AG04449 (cell line): ENCODE measurements around the gene WDR76.

Experiments
- CTCF ChIA-PET: fragments of 350-600 bp; formaldehyde crosslinking; extraction: SDS; loops from one replicate; lab custom pipeline; 2021; ENCODE audit warnings: antibody characterized with exemption; lab: Yijun Ruan, JAX
- POLR2A ChIA-PET: fragments of 400-600, 350-600 bp; formaldehyde crosslinking; extraction: SDS; loops from one replicate; lab custom pipeline; 2020; ENCODE audit warnings: antibody characterized with exemption, inconsistent platforms; lab: Yijun Ruan, JAX
- DNase-seq: peaks from one replicate; pipeline ENCODE4 v3.0.0-alpha.2; 2010; ENCODE audit warnings: low read depth, low spot score
- H3K4me3 ChIP-seq: 2 replicates; pipeline ENCODE4 v1.5.1; 2011; ENCODE audit warnings: low read depth, mild to moderate bottlenecking, control low read depth, low read length
- TF ChIP-seq, protein P1 (sequence below): IDR thresholded peaks from one replicate; pipeline ENCODE4 v1.5.1; 2011; ENCODE audit warnings: mild to moderate bottlenecking, moderate library complexity, low read length, control low read depth, inconsistent platforms; ENCODE audit not compliant: insufficient read depth; ENCODE audit errors: missing control alignments

WDR76 gene

DNA sequence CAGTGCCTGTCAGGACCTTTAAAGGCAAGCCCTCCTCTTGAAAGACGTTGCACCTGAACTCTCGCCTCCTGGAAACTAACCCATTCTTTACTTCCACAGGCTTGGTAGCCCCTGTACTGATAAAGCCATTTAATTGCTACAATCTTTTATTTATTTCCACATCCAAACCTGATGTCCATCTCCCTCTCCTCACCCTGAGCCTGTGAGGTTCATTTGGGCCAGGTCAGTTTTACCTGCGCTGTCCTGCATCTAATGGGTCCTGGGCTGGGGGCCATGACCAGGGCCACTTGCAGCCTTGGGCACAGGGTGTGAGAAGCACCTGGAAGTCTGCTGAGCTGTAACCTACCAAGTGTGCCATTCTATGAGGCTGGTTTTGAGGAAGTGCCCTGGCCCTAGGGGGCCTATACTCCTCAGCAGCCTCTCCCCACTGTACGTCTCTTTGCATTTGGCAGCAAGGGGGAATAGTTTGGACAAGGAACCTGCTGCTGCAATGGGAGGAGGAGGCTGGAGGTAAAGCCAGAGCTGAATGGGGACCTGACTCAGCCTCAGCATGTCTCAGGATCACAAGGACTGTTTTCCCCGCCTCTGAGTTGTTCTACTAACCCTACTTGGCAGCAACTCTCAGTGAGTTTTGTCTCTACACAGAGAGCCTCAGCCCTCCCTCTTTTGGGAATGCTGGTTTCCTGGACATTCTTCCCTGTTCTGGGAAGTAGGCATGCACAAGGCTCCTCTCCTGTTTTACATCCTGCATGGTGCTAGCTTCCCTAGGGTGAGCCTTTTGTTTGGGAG is 53.8 kb downstream of the WDR76 start:
- ChIA-PET CTCF (interaction anchor here (0.7 to 12.7 kb wide), 11 partner anchors 10 to 340 kb away, joined by 3 to 84 read pairs (median 6); no protein-coding TSS in a partner anchor), POLR2A (no interaction called here)
- TF ChIP-seq, protein P1, sequence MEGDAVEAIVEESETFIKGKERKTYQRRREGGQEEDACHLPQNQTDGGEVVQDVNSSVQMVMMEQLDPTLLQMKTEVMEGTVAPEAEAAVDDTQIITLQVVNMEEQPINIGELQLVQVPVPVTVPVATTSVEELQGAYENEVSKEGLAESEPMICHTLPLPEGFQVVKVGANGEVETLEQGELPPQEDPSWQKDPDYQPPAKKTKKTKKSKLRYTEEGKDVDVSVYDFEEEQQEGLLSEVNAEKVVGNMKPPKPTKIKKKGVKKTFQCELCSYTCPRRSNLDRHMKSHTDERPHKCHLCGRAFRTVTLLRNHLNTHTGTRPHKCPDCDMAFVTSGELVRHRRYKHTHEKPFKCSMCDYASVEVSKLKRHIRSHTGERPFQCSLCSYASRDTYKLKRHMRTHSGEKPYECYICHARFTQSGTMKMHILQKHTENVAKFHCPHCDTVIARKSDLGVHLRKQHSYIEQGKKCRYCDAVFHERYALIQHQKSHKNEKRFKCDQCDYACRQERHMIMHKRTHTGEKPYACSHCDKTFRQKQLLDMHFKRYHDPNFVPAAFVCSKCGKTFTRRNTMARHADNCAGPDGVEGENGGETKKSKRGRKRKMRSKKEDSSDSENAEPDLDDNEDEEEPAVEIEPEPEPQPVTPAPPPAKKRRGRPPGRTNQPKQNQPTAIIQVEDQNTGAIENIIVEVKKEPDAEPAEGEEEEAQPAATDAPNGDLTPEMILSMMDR, result no peak
- no peak for DNase-seq
- no peak overlapping the region for H3K4me3 ChIP-seq

DNA sequence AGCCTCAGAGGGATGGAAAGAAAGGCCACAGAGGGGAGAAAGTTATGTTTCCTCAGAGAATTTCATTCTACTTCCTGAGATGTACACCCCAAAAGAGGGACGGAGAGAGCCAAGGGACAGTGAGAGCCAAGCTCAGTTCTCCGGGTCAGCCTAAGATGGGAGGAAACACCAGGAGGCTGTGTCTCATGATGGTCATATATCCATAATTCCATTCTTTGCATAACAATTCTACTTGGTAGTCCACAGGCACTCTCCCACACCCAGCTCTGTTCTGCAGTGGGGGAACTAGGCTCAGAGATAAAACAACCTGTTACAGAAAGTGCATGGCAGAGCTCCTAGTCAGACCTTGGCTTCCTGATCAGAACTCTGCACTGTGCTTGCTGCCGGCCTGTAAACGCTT is 54.4 kb downstream of the WDR76 start:
- no peak for DNase-seq
- TF ChIP-seq, protein P1, result no peak
- CTCF ChIA-PET, result interaction anchor here (0.7 to 12.7 kb wide), 11 partner anchors 9 to 339 kb away, joined by 3 to 84 read pairs (median 6); no protein-coding TSS in a partner anchor
- no peak overlapping the region for H3K4me3 ChIP-seq
- POLR2A ChIA-PET, result no interaction called here

DNA sequence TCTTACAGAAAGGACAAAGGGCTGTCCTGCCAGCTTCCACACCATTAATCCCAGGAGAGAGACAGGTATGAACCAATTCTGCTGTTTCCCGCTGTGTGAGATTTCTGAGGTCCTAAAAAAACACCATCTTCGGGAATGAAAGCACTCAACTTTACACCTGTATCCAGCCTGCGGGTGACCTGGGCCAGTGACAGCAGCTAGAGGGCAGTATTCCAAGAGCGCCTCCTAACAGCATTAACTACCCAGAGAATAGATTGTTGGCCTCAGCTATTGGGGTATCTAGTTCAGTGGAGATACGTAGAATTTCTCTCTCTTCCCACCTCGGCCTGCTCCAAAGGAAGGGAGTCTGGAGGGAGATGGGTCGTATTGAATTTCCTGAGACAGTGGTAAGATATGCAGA is 55.1 kb downstream of the WDR76 start:
- POLR2A ChIA-PET, result no interaction called here
- DNase-seq, result no peak

DNA sequence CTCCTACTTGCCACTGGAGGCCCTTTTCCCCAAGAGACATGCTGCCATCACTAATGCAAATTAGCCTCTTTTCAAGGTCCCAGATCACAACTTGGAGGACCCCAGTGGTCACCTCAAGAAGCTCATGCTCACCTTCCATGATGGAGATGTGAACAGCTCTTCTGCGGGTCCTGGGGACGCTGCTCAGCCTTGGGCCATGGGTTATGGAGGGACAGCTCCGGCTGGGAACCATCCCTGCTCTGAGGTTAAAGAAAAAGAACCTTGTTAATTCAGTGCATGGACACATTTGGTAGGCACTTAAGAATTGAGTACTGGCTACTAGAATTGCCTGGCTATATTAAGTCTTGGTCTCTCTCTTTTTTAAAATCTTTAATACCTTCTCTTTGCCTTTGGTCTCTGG is 56.8 kb downstream of the WDR76 start:
- CTCF ChIA-PET, result interaction anchor here (0.6 to 12.7 kb wide), 5 partner anchors 13 to 396 kb away, joined by 4 to 84 read pairs (median 14); no protein-coding TSS in a partner anchor
- H3K4me3 ChIP-seq, result no peak overlapping the region
- no peak for DNase-seq
- POLR2A ChIA-PET, result no interaction called here
- TF ChIP-seq, protein P1, result no peak

More for the DNA sequence above, 55.1 kb downstream of the WDR76 start:
- TF ChIP-seq, protein P1, result peak; percentile 24
- no peak overlapping the region for H3K4me3 ChIP-seq
- CTCF ChIA-PET, result interaction anchor here (0.7 to 12.7 kb wide), 11 partner anchors 9 to 339 kb away, joined by 3 to 84 read pairs (median 7); no protein-coding TSS in a partner anchor

DNA sequence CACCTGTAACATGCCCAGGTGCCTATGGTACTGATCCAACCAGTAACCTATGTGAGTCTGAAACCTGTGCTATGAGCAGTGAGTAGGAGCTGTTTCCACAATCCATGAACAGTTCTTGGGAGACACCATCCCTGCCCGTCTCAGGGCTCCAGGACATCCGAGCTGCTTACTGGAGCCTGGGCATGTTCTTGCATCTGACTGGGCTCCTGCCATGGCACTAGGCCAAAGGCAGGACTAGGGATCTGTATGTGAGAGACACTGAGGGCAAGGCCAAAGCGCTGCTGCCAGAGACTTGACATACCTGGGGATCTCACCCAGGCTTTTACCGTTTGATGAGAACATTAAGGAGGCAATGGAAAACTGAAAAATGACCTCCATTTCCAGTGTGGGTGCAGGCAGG is 59.8 kb downstream of the WDR76 start:
- ChIA-PET CTCF (interaction anchor here (0.7 to 12.7 kb wide), 3 partner anchors 14 to 180 kb away, joined by 3 to 84 read pairs (median 8); no protein-coding TSS in a partner anchor), POLR2A (no interaction called here)
- H3K4me3 ChIP-seq, result no peak overlapping the region
- no peak for DNase-seq
- TF ChIP-seq, protein P1, result no peak

DNA sequence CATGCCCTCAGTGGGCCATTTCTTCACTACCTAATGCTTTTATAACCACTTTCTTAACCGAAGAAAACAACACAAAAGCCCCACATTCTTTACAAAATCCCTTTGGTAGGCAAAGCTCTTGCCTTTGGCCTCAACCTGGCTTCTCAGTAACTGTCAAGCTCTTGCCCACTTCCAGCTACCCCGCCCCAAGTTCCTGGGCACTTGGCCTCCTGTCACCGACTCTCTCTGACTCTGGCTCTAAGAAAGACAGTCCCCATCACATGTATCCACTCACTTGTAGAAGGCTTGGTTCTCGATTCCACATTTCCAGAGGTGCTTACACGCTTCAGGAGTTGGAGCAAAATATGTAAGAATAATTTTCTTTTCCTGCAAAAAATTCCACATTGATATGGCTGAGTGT is 61.1 kb downstream of the WDR76 start:
- CTCF ChIA-PET, result interaction anchor here (0.7 to 12.7 kb wide), 3 partner anchors 14 to 177 kb away, joined by 3 to 84 read pairs (median 4); no protein-coding TSS in a partner anchor
- POLR2A ChIA-PET, result no interaction called here
- DNase-seq, result no peak
- TF ChIP-seq, protein P1, result no peak
- no peak overlapping the region for H3K4me3 ChIP-seq
